HG03439 (cell line): ENCODE data around the gene CARD11.

Experiments
- ATAC-seq: cut with Tn5 transposase; IDR thresholded peaks from one replicate; pipeline ENCODE4 v1.9.1; 2021; ENCODE audit warnings: mild to moderate bottlenecking, moderate library complexity; ENCODE audit not compliant: unreplicated experiment

CARD11 gene

GRCh38 chr7:2880874-2881533, 162.7 kb downstream of the CARD11 start:
- no peak for ATAC-seq

GRCh38 chr7:2880051-2880450, 163.6 kb downstream of the CARD11 start:
- ATAC-seq, result no peak

- ATAC-seq, result no peak
Observed at GRCh38 chr7:2879354-2879753, 164.3 kb downstream of the CARD11 start.

- ATAC-seq, result no peak
Observed at GRCh38 chr7:2878306-2878705, 165.4 kb downstream of the CARD11 start.

GRCh38 chr7:2876031-2876731, 167.5 kb downstream of the CARD11 start:
- ATAC-seq, result no peak

GRCh38 chr7:2873686-2874551, 169.7 kb downstream of the CARD11 start:
- ATAC-seq, result no peak

- ATAC-seq, result no peak
Observed at GRCh38 chr7:2873146-2873545, 170.5 kb downstream of the CARD11 start.

GRCh38 chr7:2872296-2872874, 171.3 kb downstream of the CARD11 start:
- ATAC-seq, result no peak

- no peak for ATAC-seq
Observed at GRCh38 chr7:2870471-2870931, 173.2 kb downstream of the CARD11 start.

- ATAC-seq, result no peak
Observed at GRCh38 chr7:2869981-2870380, 173.7 kb downstream of the CARD11 start.

- ATAC-seq, result no peak
Observed at GRCh38 chr7:2866601-2867000, 177.1 kb downstream of the CARD11 start.

GRCh38 chr7:2864999-2865670, 178.5 kb downstream of the CARD11 start:
- ATAC-seq, result peak; percentile 45

- no peak for ATAC-seq
Observed at GRCh38 chr7:2864204-2864985, 179.3 kb downstream of the CARD11 start.

GRCh38 chr7:2863461-2864066, 180.1 kb downstream of the CARD11 start:
- peak; percentile 90 for ATAC-seq

- no peak for ATAC-seq
Observed at GRCh38 chr7:2862831-2863361, 180.8 kb downstream of the CARD11 start.

- no peak for ATAC-seq
Observed at GRCh38 chr7:2861509-2861908, 182.2 kb downstream of the CARD11 start.

GRCh38 chr7:2860627-2861133, 183.0 kb downstream of the CARD11 start:
- no peak for ATAC-seq

GRCh38 chr7:2859952-2860351, 183.7 kb downstream of the CARD11 start:
- ATAC-seq, result no peak

GRCh38 chr7:2858621-2859020, 185.0 kb downstream of the CARD11 start:
- ATAC-seq, result no peak
